Measurements from ENCODE around the gene SLC6A19. TPM values are rescaled to one million over a fixed set of nuclear protein-coding genes. Genes with fewer than 3 reads are reported as not detected.
"Not testable (repeated sequence)": the region's sequence is repeated elsewhere in the genome, so short reads cannot be mapped to it uniquely, and the experiment has no call there.

The SLC6A19 gene
- total and polyA plus RNA-seq, 11 donors: not detected

GRCh38 chr5:1266791-1267190, 65.4 kb downstream of the SLC6A19 start:
- 79 to 87% (median 84%) methylated on average over 9 of the region's 9 CpGs for WGBS, 4 donors
- DNase-seq (no peak), ATAC-seq (no peak)
- H3K36me3 ChIP-seq: no peaks in the 10 kb centered on the region
- no peak for TF ChIP-seq POLR2A (IDR thresholded peaks at IDR 0.05)
- TF ChIP-seq CTCF (IDR thresholded peaks at IDR 0.05): no peak
- H3K27me3 ChIP-seq: no peaks in the 10 kb centered on the region
- no peak overlapping the region for H3K4me3 ChIP-seq
- peaks cover 0 to 21% (median 8%) of the 10 kb centered on the region in 12 donors for H3K9me3 ChIP-seq
- intact Hi-C loops (cut with DNase I): no loop called here
- no peaks in the 10 kb centered on the region for H3K4me1 ChIP-seq
- H3K27ac ChIP-seq: no peak overlapping the region

- H3K27ac ChIP-seq; H3K27me3 ChIP-seq; ATAC-seq; DNase-seq; H3K4me1 ChIP-seq; intact Hi-C loops (cut with DNase I); H3K4me3 ChIP-seq; H3K36me3 ChIP-seq: not testable (repeated sequence)
- WGBS, 4 donors: 86 to 96% (median 88%) methylated on average over 5 of the region's 5 CpGs
- H3K9me3 ChIP-seq: peaks cover 0 to 14% (median 5%) of the 10 kb centered on the region in 12 donors
Measured at GRCh38 chr5:1267464-1267863, 66.1 kb downstream of the SLC6A19 start.

- intact Hi-C loops (cut with DNase I): no loop called here
- Histone ChIP-seq H3K36me3 (no peaks in the 10 kb centered on the region), H3K4me1 (no peaks in the 10 kb centered on the region), H3K9me3 (peaks cover 0 to 8% (median 0%) of the 10 kb centered on the region in 12 donors), H3K27ac (no peak overlapping the region), H3K4me3 (no peak overlapping the region), H3K27me3 (no peaks in the 10 kb centered on the region)
- 83 to 95% (median 89%) methylated on average over 8 to 13 of the region's 13 CpGs for WGBS, 4 donors
- TF ChIP-seq POLR2A (IDR thresholded peaks at IDR 0.05): no peak
- TF ChIP-seq CTCF (IDR thresholded peaks at IDR 0.05): no peak
- ATAC-seq: no peak
- DNase-seq: no peak
Measured at GRCh38 chr5:1268056-1268455, 66.7 kb downstream of the SLC6A19 start.

GRCh38 chr5:1268666-1269065, 67.3 kb downstream of the SLC6A19 start:
- WGBS, 4 donors: 90 to 92% (median 91%) methylated on average over 12 to 13 of the region's 13 CpGs

More at GRCh38 chr5:1268666-1269065, 67.3 kb downstream of the SLC6A19 start:
- Histone ChIP-seq H3K9me3 (peaks cover 0 to 2% (median 0%) of the 10 kb centered on the region in 12 donors), H3K36me3 (no peaks in the 10 kb centered on the region), H3K27me3 (no peaks in the 10 kb centered on the region), H3K4me1 (no peaks in the 10 kb centered on the region), H3K27ac (no peak overlapping the region), H3K4me3 (no peak overlapping the region)
- intact Hi-C loops (cut with DNase I): no loop called here
- TF ChIP-seq CTCF (IDR thresholded peaks at IDR 0.05) (no peak), POLR2A (IDR thresholded peaks at IDR 0.05) (no peak)
- DNase-seq (no peak), ATAC-seq (no peak)

All from heart left ventricle (tissue), 16 donors.